PC-3 (cell line): ENCODE results near the gene ZMYND11. TPM values are rescaled to one million over a fixed set of nuclear protein-coding genes. Genes with fewer than 3 reads are reported as not detected.

ENCODE experiments used
- ATAC-seq: fragments of 200-7000 bp; cut with Tn5 transposase; 2 replicates; pipeline ENCODE4 v1.9.1; 2020; ENCODE audit warnings: mild to moderate bottlenecking, moderate library complexity
- BruUV-seq: library from RNA; stranded (reverse); fragments of 400-500 nt; replicated peaks from 2 replicates; lab custom pipeline; 2021; lab: Mats Ljungman, UMichigan
- CTCF ChIA-PET: fragments of 300-600 bp; sonication (Branson Sonifier 250); formaldehyde crosslinking; loops from one replicate; lab custom pipeline; 2022; ENCODE audit warnings: antibody characterized with exemption; lab: Charles Lee
- POLR2A ChIA-PET: fragments of 300-600 bp; sonication (Branson Sonifier 250); formaldehyde crosslinking; loops from one replicate; lab custom pipeline; 2022; ENCODE audit warnings: antibody characterized with exemption; ENCODE audit not compliant: unreplicated experiment; lab: Charles Lee
- DNase-seq: peaks from one replicate; pipeline ENCODE4 v3.0.0-alpha.2; 2015
- H2AFZ ChIP-seq: fragments of 300-600 bp; sonication (generic); 2 replicates; pipeline ENCODE4 v1.6.0; 2016; ENCODE audit warnings: antibody characterized with exemption, low read length
- H3F3A ChIP-seq: fragments of 300-600 bp; sonication (generic); one replicate; pipeline ENCODE4 v1.6.0; 2017; ENCODE audit warnings: antibody characterized with exemption, low read length, control low read depth, mild to moderate bottlenecking; ENCODE audit not compliant: unreplicated experiment
- H3K27ac ChIP-seq: fragments of 300-600 bp; sonication (generic); 2 replicates; pipeline ENCODE4 v1.5.1; 2016; ENCODE audit warnings: mild to moderate bottlenecking, low read length
- H3K27me3 ChIP-seq: fragments of 300-600 bp; sonication (generic); 2 replicates; pipeline ENCODE4 v1.6.1; 2016; ENCODE audit warnings: low read length, mixed read lengths
- H3K36me3 ChIP-seq: fragments of 300-600 bp; sonication (generic); 2 replicates; pipeline ENCODE4 v1.6.1; 2016; ENCODE audit warnings: low read depth, mixed run types, low read length, mixed read lengths
- H3K4me1 ChIP-seq: fragments of 300-600 bp; sonication (generic); 2 replicates; pipeline ENCODE4 v1.5.1; 2016; ENCODE audit warnings: low read length; ENCODE audit not compliant: insufficient read depth
- H3K4me2 ChIP-seq: fragments of 300-600 bp; sonication (generic); 2 replicates; pipeline ENCODE4 v1.6.0; 2016; ENCODE audit warnings: low read length
- H3K4me3 ChIP-seq: fragments of 300-600 bp; sonication (generic); 2 replicates; pipeline ENCODE4 v1.5.1; 2016; ENCODE audit warnings: mild to moderate bottlenecking, low read length, mixed read lengths
- H3K79me2 ChIP-seq: fragments of 300-600 bp; sonication (generic); 2 replicates; pipeline ENCODE4 v1.6.1; 2017; ENCODE audit warnings: low read length, mixed read lengths
- H3K9ac ChIP-seq: fragments of 300-600 bp; sonication (generic); 2 replicates; pipeline ENCODE4 v1.6.0; 2016; ENCODE audit warnings: mild to moderate bottlenecking, low read length
- H3K9me2 ChIP-seq: fragments of 300-600 bp; sonication (generic); replicated peaks from 2 replicates; pipeline ENCODE4 v1.6.1; 2016; ENCODE audit warnings: mixed run types, low read length, mixed read lengths
- H3K9me3 ChIP-seq: fragments of 300-600 bp; sonication (generic); 2 replicates; pipeline ENCODE4 v1.6.1; 2016; ENCODE audit warnings: low read length, mixed read lengths
- H4K20me1 ChIP-seq: fragments of 300-600 bp; sonication (generic); 2 replicates; pipeline ENCODE4 v1.6.1; 2016; ENCODE audit warnings: low read length, mixed read lengths
- CTCF ChIP-seq: fragments of 300-600 bp; sonication (generic); conservative IDR thresholded peaks from 2 replicates; pipeline ENCODE4 v1.5.1; 2017; ENCODE audit warnings: antibody characterized with exemption, low read depth, mild to moderate bottlenecking, low read length
- EZH2 ChIP-seq: fragments of 300-600 bp; sonication (generic); IDR thresholded peaks from one replicate; pipeline ENCODE4 v1.6.1; 2017; ENCODE audit warnings: antibody characterized with exemption, mild to moderate bottlenecking, low read length; ENCODE audit not compliant: unreplicated experiment
- EZH2phosphoT487 ChIP-seq: fragments of 300-600 bp; sonication (generic); IDR thresholded peaks from 2 replicates; pipeline ENCODE4 v1.6.1; 2018; ENCODE audit warnings: mild to moderate bottlenecking, antibody characterized with exemption, low read length, borderline replicate concordance
- intact Hi-C: fragments of 100-400 bp; cut with micrococcal nuclease; formaldehyde crosslinking; loops from 2 replicates; pipeline ENCODE4 v1.9.0; 2023
- total RNA-seq: library from RNA; depleted of rRNA; stranded (reverse); fragments of >200 nt; gene quantifications from 2 replicates; pipeline ENCODE4 v1.2.3, GENCODE V29; 2014

Gene ZMYND11
- total RNA-seq, 1 experiment from 2014 or later: 17.1 TPM

DNA sequence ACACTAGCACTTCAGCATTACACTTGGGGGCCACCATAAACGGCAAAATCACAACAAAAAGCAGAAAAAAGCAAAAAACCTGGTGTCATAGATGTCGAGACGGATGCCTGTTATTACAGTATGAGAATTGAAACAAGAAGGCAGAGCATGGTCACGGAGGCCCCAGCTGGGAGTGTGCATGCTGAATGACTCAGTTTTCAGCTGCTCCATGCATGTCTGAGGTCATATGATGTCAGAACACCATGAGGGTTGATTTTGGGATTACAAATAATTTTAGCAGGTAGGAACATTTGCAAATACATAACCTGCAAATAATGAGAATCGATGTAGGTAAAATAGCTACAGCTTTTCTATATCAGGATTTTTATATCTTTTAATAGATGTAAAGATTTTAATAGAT, 19.1 kb downstream of the ZMYND11 start:
- intact Hi-C loops: no loop called here
- POLR2A ChIA-PET: no interaction called here
- no peak overlapping the region for H3K4me2 ChIP-seq

GRCh38 chr10:167383-167782, 32.1 kb downstream of the ZMYND11 start:
- Histone ChIP-seq H2AFZ (no peak overlapping the region), H3K9ac (no peak overlapping the region), H3K4me1 (no peaks in the 10 kb centered on the region), H3K36me3 (no peaks in the 10 kb centered on the region), H3K27me3 (no peaks in the 10 kb centered on the region), H3K9me3 (no peaks in the 10 kb centered on the region), H3K27ac (no peak overlapping the region), H3F3A (no peaks in the 10 kb centered on the region), H3K4me2 (no peak overlapping the region), H3K4me3 (no peak overlapping the region), H3K9me2 (no peaks in the 10 kb centered on the region), H4K20me1 (no peaks in the 10 kb centered on the region), H3K79me2 (0 out of 2 replicates have a peak, but pooled peaks cover 7% of the 10 kb centered on the region)
- intact Hi-C loops: no loop called here
- no TSS peak for BruUV-seq
- DNase-seq (no peak), ATAC-seq (no peak)
- CTCF ChIA-PET: no interaction called here
- POLR2A ChIA-PET: no interaction called here
- no peak for TF ChIP-seq CTCF
- TF ChIP-seq EZH2phosphoT487: no peak
- TF ChIP-seq EZH2: no peak

More for the DNA sequence above, 19.1 kb downstream of the ZMYND11 start:
- no peak overlapping the region for H3K9ac ChIP-seq
- no TSS peak for BruUV-seq
- H3K27ac ChIP-seq: no peak overlapping the region
- no peaks in the 10 kb centered on the region for H3K36me3 ChIP-seq
- DNase-seq (no peak), ATAC-seq (no peak)
- 0 out of 2 replicates have a peak, but pooled peaks cover 7% of the 10 kb centered on the region for H3K79me2 ChIP-seq
- no peaks in the 10 kb centered on the region for H3K27me3 ChIP-seq
- no peak overlapping the region for H2AFZ ChIP-seq
- H3K9me2 ChIP-seq: no peaks in the 10 kb centered on the region
- H3K4me3 ChIP-seq: no peak overlapping the region
- H3K9me3 ChIP-seq: no peaks in the 10 kb centered on the region
- no peaks in the 10 kb centered on the region for H3K4me1 ChIP-seq
- H4K20me1 ChIP-seq: no peaks in the 10 kb centered on the region
- CTCF ChIA-PET: no interaction called here
- no peaks in the 10 kb centered on the region for H3F3A ChIP-seq
- TF ChIP-seq EZH2phosphoT487: no peak
- no peak for TF ChIP-seq CTCF

DNA sequence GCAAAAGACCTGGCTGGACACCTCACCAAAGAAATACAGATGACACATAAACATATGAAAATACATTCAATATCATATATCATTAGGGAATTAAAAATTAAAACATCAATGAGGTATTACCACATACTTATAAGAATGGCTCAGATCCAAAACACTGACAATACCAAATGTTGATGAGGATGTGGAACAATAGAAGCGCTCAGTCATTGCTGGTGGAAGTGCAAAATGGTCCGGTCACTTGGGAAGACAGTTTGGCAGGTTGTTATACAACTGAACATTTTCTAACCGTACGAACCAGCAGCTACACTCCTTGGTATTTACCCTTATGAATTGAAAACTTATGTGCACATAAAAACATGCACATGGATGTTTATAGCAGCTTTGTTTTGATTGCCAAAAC, 38.5 kb downstream of the ZMYND11 start:
- TF ChIP-seq EZH2 (no peak), CTCF (no peak), EZH2phosphoT487 (no peak)
- no peaks in the 10 kb centered on the region for H3K36me3 ChIP-seq
- H3F3A ChIP-seq: no peaks in the 10 kb centered on the region
- no peaks in the 10 kb centered on the region for H3K9me2 ChIP-seq
- H3K27me3 ChIP-seq: no peaks in the 10 kb centered on the region
- no peaks in the 10 kb centered on the region for H3K4me1 ChIP-seq
- BruUV-seq: no TSS peak
- ATAC-seq (no peak), DNase-seq (no peak)
- CTCF ChIA-PET: no interaction called here
- H3K4me2 ChIP-seq: no peak overlapping the region
- H3K4me3 ChIP-seq: no peak overlapping the region
- H4K20me1 ChIP-seq: no peaks in the 10 kb centered on the region
- intact Hi-C loops: no loop called here
- H3K9ac ChIP-seq: no peak overlapping the region
- no peaks in the 10 kb centered on the region for H3K79me2 ChIP-seq
- H3K27ac ChIP-seq: no peak overlapping the region
- no peaks in the 10 kb centered on the region for H3K9me3 ChIP-seq
- POLR2A ChIA-PET: no interaction called here
- H2AFZ ChIP-seq: no peak overlapping the region
